HG02973 (cell line): ENCODE data around the gene PDE10A.

Experiments used
- ATAC-seq: cut with Tn5 transposase; IDR thresholded peaks from one replicate; pipeline ENCODE4 v1.9.1; 2021; ENCODE audit warnings: moderate library complexity; ENCODE audit not compliant: unreplicated experiment

PDE10A gene

DNA sequence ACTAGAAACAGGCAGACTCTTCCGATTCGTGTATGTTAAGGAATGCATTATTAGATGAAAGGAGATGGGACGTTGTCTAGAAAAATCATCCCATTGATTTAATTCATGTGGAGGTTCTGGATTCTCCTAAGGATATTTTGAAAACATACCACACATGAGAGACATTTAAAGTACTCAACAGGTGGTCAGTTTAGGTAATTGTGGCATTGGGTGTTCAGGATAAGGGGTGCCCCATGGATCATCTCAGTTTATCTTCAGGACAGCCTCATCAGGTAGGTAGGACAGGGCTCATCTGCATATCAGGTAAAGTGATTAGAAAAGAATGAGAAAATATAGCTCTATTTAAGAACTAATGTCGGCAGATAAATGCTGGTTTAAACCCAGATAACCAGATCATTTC, 15.9 kb upstream of the PDE10A start:
- no peak for ATAC-seq

DNA sequence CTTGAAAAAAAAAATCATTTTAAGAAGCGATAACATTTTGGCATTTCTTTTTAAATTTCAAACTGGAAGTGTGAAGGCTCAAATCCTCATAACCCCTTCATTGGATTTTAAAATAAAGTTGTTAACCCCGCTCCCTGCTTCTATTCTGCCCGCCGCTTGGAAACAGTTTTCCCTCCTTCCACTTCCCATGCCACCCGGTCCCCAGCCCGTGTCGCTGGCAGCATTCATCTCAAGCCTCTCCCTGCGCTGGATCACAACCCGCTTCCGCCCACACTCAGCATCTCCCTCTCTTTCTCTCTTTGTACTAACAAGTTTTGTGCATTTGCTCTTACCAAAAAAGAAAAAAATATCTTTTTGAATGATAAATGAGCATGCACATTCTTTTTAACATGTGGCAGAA, 15.4 kb upstream of the PDE10A start:
- no peak for ATAC-seq

DNA sequence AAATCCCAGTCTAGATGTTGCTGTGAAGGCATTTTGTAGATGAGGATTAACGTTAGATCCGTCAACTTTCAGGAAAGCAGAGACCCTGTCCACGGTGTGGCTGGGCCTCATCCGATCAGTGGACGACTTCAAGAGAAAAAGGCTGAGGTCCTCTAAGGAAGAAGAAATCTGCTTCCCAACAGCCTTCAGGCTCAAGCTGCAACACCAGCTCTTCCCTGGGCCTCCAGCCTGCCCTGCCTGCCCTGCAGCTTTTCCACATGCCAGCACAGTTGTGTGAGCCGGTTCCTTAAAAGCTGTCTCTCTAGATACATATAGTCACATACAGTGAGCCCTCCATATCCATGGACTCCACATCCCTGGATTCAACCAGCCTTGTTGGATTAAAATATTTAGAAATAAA, 14.1 kb upstream of the PDE10A start:
- no peak for ATAC-seq

DNA sequence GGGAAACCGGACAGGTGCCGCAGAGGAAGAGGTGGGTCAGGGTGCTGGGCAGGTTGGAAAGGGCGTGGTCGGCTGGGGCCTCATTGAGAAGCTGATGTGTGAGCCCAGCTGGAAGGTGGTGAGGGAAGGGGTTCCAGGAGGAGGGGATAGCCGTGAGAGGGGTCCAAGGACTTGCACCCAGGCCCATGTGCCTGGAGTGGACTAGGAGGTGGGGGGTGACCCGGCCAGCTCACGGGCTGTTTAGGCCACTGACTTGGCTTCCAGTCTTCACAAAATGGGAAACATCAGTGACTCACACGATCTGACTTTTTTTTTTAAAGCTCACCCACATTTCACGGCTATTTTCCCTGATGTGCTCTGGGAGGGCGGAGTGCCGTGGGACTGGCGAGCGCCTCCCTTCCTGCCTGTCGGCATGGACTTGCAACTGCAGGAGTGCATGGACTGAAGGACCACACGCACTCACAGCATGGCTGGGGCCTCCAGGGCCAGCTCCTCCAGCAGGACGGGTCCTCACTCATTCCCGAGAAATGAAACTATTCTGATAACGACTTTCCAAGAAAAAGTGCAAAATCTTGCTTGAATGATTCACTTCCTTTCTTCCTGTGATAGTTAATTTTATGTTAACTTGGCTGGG, 13.5 kb upstream of the PDE10A start:
- no peak for ATAC-seq

GRCh38 chr6:165675120-165675519, 12.1 kb upstream of the PDE10A start:
- ATAC-seq: no peak

GRCh38 chr6:165674155-165675029, 11.4 kb upstream of the PDE10A start:
- ATAC-seq: no peak

GRCh38 chr6:165671222-165671768, 8.3 kb upstream of the PDE10A start:
- no peak for ATAC-seq

- ATAC-seq: no peak
Measured at GRCh38 chr6:165668951-165669350, 5.9 kb upstream of the PDE10A start.

DNA sequence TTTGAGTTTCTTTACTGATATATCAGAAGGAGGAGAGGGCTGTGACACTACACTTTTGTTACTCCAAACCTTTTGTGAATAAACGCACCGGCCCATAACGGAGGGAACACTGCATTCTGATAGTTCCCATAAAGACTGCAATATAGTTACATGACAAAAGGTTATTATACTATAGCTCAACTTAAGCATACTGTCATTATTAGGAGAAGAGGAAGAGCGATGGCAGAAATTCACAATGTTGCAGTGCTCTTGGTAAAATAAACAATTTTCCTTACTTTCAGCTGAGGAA, 2.3 kb upstream of the PDE10A start:
- no peak for ATAC-seq

DNA sequence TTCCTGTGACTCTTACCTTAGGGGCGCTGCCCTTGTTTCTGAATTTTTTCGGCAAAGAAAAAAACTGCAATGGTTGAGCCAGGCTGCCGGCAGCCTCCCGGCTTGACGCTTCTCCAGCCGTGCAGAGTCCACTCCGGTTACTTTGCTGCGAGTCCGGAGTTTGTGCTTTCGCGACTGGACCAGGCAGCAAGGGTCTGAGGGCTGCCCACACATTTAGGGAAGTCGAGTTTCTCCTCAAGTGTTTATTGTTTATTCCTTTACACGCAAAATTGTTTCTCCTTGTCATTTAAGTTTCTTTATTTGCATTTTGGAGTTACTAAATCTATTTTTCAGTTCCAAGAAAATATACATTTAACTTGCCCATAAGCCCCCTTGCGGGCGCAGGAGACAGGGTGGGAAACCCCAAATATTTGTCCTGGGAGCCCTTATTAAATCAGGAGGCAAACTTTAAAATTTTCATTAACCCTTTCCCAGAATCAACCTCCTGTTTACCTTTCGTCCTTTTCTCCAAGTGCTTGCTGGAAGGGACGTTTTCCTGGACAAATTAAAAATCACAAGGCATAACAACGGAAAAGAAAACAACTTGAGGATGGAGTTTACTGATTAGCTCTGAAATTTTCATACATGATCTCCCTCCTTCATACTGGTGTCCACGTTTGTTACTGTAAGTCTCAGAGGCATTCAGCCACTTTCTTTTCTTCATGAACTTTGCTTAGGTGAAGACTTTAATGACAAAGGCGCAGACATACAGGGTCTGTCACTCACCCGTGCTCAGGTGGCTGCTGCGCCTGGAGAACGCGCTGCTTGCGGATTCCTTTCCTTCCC, 1.7 kb upstream of the PDE10A start:
- ATAC-seq: no peak

GRCh38 chr6:165663736-165664558, 906 bp upstream of the PDE10A start:
- no peak for ATAC-seq

- no peak for ATAC-seq
Measured at GRCh38 chr6:165663377-165663735, 315 bp upstream of the PDE10A start.

GRCh38 chr6:165662041-165662748, 846 bp downstream of the PDE10A start:
- no peak for ATAC-seq

GRCh38 chr6:165661664-165662025, 1.4 kb downstream of the PDE10A start:
- ATAC-seq: no peak

- ATAC-seq: no peak
Measured at GRCh38 chr6:165660857-165661663, 2.0 kb downstream of the PDE10A start.

DNA sequence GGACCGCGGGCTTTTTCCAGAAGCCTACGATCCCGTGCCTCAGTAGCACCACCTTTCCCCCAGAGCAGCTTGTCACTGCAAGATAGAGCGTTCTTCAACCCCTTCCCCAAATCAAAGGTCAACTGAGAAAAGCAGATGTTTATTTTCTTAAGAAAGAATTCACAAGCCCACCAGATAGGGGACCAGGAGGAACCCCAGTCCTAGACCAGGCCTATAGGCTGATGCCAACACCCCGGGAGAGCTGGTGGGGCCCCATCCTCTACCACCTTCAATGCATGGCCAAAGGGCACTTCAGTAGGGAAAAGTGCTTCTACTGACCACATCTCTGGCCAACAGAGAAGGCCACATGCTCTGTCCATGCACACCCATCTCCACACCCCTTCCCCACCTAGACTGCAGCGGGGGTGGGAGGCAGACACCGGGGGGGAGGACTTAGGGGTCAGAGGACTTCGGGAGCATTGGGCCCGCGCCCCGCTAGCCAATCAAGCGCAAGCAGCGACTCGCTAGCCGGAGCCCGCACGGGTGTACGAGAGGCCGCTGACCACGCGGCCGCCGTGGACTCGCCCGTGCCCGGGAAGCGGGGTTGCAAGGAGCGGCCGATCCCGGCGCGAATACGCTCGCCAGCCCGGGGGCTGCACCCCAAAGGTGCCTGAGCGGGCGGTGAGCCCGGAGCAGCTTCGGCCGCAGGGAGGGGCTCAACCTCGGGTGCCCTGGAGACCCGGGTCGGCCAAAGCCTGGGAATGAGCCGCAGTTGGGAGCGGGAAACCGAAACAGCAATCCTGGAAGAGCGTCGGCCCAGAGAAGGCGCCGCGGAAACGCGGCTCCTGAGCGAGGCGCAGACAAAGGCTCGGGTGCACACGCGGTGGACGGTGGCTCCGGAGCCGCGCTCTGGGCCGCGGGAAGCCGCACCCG, 2.8 kb downstream of the PDE10A start:
- no peak for ATAC-seq

DNA sequence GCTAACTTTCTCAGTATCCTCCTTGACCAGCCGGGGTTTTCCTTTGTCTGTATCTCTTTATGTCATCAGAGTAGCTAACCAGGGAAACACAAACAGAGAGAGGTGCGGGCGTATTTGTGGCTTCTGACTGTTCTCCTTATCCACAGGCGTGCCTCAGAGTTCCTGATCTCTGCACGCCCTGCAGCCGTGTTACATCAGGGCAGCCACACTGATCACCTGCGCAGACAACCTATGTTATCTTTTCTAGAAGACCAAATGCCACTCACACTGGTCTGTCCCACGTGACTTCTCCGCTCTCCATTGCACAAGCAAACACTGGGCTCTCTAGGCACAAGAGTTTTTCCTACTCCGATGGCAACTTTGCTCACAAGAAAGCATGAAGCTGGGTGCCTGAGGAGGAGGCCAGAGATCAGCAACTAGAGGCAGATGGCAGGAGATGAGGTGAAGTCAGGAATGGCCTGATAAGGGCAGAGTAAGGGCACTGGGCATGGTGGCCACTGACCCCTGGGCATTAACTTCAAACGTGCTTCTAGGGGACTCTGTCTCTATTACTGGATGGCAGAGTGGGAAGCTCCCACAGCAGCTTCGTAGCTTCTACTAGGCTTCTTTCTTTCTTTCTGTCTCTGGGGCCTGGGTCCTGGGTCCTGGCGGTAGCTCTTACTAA, 4.5 kb downstream of the PDE10A start:
- ATAC-seq: no peak

DNA sequence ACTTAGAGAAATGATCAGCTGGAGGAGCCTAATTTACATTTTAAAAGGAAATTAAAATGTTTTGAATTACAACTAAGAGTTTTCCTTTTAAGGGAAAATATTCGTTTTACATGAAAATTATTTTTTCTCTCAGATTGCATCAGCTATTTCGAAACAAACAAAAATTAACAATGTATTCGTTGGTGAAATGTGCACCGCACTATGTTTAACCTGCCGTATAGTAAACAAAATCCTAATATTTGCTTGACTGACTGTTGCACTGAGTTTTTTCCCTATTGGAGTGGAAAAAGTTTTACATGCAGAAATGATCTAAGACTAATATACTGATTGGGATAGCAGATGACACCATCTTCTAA, 5.7 kb downstream of the PDE10A start:
- ATAC-seq: no peak
